IPS DF 19.7 (cell line): ENCODE data around the gene ABHD16B.
"Not testable (repeated sequence)": the region's sequence is repeated elsewhere in the genome, so short reads cannot be mapped to it uniquely, and the experiment has no call there.

Experiments used
- DNase-seq: peaks from one replicate; pipeline ENCODE4 v3.0.0-alpha.2; 2013; ENCODE audit warnings: low read depth, low spot score

The ABHD16B gene

DNA sequence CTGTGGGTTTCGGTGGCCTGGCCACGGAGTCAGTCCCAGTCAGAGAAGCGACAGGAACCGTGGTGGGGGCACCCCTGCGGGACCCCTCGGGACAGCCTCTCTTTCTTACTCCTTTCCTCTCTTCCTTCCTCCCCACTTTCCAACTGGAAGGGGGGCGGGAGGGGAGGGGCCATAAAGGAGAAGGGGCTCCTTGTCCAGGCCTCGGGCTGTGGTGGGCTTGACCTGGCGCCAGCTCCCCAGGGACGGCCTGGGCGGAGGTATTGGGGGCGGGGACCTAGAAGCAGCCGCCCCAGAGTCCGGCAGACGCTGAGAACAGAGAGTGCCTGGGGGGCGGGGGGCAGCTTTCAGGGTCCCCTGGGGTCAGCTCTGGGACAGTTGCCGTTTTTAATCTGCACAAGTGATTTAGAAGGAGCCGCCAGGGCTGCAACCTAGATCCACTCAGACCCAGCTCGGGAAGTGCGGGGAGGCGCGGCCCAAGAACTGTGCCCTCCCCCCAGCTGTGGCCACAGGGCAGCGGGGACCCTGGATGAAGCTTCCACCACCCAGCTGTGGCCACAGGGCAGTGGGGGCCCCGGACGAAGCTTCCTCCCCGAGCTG is 6.4 kb upstream of the ABHD16B start:
- no peak for DNase-seq

DNA sequence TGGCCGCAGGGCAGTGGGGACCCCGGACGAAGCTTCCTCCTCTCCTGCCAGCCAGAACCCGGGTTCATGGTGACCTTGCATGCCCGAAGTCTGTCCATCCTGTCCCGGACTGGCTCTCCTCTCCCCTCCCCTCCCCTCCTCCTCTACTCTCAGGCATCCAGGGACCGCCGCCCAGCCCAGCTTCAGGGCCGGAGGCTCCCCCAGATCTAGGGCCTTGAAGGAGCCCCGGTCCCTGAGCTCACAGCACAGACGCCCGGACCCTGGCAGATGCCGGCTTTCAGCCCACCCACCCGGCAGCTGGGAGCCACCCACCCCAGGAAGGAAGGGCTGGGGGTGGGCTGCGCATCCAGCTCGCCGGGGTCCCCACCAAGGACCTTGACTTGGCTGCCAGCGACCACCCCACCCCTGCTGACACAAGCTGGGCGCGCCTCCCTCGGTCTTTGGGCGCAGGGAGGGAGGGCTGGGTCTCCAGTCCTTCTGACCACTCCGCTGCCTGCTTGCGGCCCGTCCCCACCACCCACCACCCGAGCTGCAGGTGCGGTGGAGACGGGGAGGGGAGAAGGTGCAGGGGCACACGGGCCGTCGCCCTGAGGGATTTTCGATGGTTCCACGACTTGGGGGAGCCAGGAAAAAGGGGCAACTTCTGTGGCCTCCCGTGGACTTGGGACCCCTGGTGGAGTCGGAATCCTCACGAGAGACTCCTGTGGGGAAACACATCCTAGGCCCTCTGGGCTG is 5.8 kb upstream of the ABHD16B start:
- no peak for DNase-seq

DNA sequence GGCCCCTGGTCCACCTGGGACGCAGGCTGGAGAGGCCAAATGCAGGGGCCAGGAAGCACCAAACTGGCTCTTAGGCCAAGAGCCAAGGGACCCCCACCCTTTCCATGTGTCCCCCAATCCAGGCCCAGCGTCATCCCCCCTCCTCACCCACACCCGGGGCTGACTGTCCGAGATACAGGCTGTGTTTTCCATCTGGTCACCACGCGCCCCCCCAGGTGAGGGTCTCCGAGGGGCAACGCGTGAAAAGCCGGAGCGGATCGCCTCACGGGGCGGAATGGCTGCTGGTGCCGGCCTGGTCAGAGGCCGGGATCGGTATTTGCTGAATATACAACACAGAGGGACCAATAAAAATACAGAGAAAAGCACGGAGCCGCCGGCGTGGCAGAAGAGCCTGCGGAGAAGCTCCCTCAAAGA is 5.2 kb upstream of the ABHD16B start:
- no peak for DNase-seq

DNA sequence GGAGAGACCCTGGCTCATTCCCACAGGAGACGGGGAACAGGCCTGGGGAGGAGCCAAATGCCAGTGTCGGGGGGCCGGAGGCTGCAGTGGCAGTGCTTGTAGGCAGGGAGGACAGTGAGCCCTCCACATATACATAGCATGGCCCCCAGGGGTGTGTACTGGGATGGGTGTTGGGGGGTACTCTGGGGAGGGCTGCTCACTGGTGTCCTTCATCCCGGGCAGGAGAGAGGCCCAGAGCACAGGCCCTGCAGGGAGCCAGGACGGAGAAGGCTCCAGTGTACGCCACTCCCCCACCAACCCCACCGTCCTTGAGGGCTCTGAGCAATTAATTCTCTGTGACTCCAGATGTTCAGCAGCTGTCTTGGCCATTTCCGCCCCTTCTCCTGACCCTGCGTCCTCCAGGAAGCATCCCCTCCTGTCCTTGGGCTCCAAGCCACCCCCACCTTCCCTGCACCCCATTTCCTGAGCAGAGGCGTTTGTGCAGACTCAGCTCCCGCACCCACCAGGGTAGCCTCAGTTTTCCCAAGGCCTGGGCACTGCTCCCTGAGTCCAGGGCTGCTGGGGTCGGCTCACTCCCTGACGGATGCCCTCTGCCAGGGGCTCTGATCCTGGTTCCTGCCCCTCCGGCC is 3.4 kb upstream of the ABHD16B start:
- DNase-seq: no peak

DNA sequence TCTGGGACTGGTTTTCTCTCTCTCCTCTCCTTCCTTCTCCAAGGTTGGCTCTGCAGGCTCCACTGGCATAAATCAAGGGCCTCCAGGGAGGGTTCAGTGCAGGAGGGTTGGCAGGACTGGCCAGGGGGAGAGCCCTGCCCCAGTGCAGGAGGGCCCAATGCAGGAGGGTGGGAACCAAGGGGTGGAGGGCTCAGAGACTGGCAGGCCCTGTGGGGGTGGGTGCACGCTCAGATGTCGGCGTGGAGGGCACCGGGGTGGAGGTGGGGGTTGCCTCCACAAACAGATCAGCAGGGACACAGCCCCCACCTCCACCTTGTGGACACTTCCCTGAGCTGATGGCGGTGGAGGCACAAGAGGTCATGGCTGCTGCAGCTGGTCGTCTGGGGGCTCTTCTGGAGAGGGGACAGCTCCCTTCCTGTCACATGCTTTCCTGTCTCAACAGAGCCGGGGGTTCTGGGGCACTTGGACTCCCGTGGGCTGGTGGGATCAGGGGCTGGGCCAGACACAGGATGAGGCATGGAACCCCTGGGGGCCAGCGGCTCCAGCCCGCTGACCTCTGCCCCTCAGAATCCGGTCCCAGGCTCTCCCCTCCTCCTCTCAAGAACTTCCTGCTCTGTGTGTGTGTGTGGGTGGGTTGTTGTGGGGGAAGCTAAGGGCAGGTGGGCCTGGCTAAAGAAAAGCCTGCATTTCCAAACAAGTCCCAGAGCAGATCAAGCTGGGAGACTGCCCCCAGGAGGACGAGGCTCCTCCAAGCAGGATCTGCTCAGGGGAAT is 2.7 kb upstream of the ABHD16B start:
- DNase-seq: no peak

DNA sequence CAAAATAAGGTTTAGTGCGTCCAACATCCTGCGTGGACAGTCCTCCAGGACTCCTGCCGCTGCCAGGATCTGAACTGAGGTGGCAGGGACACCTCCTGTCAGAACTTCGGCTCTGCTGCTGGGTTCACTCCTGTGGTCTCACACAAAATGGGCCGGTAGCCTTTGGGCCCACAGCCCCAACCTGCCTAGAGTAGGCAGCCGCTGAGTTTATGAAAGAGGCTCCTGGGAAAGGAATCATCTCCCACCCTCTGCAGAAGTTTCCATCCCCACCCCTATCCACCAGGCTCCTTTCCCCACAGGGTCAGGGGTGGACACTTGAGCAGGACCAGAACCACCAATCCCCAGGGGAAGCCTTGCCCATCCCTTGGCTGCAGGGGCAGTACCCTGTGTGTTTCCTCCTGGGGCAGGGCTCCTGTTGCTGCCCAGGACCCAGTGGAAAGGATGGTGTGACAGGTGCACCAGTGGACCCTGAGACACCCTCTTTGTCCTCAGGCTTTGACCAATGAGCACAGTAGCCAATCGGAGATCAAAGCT is 2.1 kb upstream of the ABHD16B start:
- DNase-seq: no peak

DNA sequence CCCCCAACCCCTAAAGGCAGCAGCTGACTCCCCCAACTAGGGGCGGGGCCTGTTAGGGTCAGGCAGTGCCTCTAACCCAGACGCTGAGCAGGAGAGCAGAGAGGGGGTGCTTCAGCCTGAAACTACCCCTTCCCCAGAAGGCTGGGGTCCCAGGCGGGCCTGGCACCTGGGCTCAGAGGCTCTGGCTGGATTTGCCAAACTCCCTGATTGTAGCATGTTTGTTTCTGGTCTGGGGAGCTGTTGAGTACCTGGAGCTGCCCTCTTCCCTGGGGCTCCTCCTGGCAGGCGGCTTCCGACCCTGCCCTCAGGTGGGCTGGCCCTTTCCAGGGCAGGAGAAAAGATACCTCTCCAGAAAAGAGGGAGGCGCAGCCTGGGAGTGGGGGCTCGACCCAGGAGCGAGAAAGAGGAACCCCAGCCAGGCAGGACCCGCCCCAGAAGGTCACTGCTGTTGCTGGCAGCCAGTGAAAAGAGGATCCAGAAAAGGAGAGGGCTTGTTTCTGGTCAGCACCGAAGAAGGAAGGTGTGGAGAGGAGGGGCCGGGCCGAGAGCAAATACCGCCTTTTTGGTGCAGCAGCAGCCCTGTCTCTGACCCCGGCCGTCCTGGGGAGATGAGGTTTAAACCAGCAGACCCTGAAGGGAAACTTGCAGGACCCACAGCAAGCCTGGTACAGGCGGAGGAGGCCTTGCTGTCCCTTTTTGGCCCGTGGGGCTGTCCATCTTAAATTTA is 810 bp upstream of the ABHD16B start:
- DNase-seq: no peak

DNA sequence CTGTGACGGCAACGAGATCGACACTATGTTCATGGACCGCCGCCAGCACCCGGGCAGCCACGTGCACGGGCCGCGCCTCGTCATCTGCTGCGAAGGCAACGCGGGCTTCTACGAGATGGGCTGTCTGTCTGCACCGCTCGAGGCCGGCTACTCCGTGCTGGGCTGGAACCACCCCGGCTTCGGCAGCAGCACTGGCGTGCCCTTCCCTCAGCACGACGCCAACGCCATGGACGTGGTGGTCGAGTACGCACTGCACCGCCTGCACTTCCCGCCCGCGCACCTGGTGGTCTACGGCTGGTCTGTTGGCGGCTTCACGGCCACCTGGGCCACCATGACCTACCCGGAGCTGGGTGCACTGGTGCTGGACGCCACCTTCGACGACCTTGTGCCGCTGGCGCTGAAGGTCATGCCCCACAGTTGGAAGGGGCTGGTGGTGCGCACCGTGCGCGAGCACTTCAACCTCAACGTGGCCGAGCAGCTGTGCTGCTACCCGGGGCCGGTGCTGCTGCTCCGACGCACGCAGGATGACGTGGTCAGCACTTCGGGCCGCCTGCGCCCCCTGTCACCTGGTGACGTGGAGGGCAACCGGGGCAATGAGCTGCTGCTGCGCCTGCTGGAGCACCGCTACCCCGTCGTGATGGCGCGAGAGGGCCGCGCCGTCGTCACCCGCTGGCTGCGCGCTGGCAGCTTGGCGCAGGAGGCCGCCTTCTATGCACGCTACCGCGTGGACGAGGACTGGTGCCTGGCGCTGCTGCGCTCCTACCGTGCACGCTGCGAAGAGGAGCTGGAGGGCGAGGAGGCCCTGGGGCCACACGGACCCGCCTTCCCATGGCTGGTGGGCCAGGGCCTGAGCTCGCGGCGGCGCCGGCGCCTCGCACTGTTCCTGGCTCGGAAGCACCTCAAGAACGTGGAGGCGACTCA is 943 bp downstream of the ABHD16B start:
- no peak for DNase-seq

DNA sequence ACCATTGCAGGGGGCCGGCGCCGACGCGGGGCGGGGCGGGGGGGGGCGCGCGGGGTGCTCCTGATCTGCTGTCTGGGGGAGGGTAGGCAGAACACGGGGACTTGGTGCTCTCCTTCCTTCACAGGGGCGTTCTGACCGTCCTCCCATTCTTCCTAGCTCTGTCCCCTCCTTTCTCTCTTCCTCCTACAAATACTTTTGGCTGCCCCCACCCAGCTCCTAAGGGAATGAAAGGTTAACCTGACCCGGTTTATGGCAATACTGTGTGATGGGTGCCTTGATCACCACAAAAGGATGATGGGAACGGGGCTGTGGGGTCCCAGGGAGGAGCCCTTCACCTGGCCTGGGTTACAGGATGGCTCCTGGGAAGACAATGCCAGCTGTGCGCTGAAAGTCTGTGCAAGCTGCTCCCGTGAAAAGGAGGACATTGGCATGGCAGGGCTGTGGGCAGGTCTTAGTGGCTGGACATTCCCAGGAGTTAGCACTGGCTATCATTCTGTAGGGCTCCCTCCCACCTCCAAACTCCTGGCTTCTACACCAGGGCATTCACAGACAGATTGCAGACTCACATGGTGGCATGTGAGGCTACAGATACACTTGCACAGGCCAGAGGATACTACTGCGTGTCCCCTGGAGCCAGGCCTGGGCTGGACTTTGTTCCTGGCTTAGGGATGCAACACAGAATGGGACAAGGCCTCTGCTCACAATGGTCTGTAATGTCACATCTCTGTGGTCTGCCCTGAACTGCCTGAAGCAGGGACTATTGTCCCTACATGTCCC is 1.9 kb downstream of the ABHD16B start:
- DNase-seq: no peak

DNA sequence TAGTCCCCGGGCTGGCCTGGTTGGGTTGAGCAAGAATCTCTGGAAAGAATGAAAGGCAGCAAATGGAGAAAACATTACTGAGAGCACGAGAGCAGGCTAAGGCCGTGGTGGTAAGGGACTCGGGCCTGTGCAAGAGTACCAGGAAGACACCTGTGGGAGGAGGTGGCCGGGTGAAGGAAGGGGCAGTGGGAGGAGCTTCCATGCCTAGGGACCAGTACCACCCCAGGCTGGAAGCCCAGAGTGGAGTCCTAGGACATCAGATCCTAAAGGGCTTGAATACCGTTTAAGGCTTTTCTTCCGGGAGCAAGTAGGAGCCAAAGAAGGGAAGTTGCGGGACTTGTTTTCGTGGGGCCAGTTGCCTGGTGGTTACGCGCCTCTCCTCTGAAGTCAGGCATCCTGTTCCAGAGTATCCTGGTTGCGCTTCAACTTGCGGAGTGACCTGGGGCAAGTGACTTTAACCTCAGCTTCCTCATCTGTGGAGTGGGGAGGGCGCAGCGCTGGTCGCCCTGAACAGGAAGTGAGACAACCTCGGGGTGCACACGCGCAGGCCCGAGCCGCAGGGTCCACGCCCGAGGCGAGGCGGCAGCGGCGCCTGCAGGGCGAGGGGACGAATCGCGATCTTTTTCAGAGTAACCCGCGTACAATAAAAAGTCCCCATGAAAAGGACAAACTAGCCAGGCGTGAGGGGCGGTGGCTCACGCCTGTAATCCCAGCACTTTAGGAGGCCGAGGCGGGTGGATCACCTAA is 2.7 kb downstream of the ABHD16B start:
- no peak for DNase-seq

DNA sequence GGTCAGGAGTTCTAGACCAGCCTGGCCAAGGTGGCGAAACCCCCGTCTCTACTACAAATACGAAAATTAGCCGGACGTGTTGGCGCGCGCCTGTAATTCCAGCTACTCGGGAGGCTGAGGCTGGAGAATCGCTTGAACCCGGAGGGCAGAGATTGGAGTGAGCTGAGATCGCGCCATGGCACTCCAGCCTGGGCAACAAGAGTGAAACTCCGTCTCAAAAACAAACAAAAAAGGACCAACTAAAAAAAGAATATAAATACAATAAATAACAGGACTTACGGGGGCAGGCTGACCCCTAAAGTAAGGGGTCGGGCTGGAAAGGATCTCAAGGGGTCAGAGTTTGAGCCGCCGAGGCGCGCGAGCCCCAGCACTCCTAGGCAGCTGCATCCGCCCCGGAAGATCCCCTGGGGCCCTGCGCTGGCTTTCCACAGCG is 3.3 kb downstream of the ABHD16B start:
- DNase-seq: no peak

DNA sequence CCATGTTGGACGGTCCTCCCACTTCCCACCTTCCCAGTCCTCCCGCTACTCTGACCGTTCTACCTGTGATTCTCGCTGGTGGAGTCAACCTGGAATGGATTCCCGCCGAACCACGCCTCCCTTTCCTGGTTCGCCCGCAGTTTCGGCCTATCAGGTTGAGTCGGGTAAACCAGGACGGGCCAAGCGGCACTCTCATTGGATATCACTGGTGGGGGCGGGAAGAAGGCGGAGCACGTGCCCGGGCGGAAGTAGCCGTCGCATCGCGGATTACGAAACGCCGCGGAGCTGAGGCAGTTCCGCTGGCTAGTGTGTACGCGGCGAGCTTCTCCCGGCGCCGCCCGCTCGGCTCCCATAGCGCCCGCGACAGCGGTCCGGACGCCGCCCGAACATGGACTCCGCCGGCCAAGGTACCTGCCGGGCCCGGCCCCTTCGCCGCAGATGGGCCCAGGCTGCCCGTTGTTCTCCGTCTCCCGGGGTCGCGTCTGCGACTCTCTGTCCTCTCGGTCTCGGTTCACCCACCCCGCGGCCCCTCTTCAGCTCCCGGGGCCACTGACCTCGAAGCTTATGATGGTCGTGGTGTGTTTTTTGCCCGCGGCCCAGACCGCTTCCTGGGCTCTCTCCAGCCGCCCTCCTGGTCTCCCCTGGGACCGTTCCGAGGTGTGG is 3.8 kb downstream of the ABHD16B start, which contains the start of gene TPD52L2:
TPD52L2 (plus strand) TSS at position 293 of the 663 bp plus-strand sequence; CDS start at position 389, 96 bp downstream.
- DNase-seq: peak; percentile 99

DNA sequence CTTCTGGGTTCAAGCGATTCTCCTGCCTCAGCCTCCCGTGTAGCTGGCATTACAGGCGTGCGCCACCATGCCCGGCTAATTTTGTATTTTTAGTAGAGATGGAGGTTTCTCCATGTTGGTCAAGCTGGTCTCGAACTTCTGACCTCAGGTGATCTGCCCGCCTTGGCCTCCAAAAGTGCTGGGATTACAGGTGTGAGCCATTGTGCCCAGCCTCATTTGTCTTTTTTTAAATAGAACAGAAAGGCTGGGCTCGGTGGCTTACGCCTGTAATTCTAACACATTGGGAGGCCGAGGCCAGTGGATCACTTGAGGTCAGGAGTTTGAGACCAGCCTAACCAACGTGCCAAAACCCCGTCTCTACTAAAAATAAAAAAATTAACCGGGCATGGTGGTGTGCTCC is 5.7 kb downstream of the ABHD16B start:
- DNase-seq: not testable (repeated sequence)

DNA sequence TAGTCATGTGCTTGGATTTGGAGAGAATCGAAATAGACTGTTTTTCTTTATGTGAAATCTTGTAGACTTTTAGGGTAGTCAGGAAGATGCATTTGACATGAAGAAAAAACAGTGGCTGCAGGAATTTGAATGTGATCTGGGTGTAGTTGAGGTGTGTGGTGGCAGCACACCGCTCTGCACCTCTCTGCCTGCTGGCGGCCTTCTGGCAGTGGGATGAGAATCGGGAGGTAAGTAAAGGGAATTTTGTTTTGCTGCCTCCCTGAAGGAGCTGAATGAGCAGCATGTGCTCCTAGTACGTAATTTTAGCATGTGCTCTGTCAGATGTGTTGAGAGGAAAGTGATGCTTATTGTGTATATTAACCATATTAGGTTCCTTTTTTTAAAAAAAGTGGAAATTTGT is 7.0 kb downstream of the ABHD16B start:
- no peak for DNase-seq

DNA sequence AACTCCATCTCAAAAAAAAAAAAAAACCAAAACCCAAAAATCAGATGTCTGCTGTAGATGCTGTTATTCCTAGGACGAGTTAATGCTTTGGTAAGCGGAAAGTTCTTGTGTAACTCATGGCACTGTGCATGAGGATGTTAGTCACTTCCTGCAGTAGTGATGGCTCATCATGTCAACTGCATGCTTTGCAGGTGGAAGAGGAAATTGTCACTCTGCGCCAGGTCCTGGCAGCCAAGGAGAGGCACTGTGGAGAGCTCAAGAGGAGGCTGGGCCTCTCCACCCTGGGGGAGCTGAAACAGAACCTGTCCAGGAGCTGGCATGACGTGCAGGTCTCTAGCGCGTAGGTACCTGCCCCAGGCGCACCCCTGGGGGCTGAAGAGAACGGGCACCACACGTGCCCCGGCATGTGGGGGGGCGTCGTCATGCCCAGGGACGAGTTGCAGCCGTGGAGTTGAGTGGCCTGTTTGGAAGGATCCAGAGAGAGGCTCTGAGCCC is 12.2 kb downstream of the ABHD16B start:
- DNase-seq: no peak

DNA sequence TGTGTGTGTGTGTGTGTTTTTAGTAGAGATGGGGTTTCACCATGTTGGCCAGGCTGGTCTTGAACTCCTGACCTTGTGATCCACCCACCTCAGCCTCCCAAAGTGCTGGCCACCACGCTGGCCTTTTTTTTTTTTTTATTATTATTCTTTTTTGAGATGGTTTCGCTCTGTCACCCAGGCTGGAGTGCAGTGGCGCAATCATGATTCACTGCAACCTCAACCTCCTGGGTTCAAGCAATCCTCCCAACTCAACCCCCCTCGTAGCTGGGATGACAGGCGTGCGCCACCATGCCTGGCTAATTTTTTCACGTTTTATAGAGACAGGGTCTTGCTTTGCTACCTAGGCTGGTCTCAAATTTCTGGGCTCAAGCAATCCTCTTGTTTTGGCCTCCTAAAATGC is 12.9 kb downstream of the ABHD16B start:
- not testable (repeated sequence) for DNase-seq

DNA sequence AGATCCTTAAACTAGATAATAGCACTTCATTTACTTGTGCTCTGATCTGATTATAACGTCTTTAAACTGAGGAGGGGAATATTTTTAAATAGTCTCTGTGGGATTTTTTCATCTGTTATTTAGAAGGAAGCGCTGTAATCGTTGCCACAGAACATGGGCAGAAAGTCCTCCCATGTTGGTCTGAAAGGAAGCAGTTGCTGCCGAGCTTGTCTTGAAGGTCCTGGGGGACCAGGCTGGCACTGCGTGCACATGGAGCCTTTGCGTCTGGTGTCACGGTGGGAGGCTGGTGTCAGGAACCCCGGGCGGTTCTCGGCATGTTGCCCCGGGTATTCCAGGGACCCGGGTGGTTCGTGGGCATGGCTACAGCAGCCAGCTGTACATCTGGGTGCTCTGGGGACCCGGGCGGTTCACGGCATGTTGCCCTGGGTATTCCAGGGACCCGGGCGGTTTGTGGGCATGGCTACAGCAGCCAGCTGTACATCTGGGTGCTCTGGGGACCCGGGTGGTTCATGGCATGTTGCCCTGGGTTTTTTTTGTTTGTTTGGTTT is 15.3 kb downstream of the ABHD16B start:
- DNase-seq: no peak
